WTC11 (cell line): ENCODE results near the gene DNAJA4. TPM values are rescaled to one million over a fixed set of nuclear protein-coding genes. Genes with fewer than 3 reads are reported as not detected.

ENCODE experiments used
- ATAC-seq: fragments of 200-7000 bp; cut with Tn5 transposase; 2 replicates; pipeline ENCODE4 v1.10.0; 2021; ENCODE audit warnings: mild to moderate bottlenecking, moderate library complexity
- CTCF ChIA-PET: fragments of 300-600 bp; sonication (Branson Sonifier 250); formaldehyde crosslinking; loops from one replicate; lab custom pipeline; 2021; ENCODE audit warnings: antibody characterized with exemption; lab: Charles Lee
- POLR2A ChIA-PET: fragments of 350-600 bp; sonication (Branson Sonifier 250); formaldehyde crosslinking; loops from one replicate; lab custom pipeline; 2021; ENCODE audit warnings: antibody characterized with exemption; lab: Charles Lee
- DNase-seq: peaks from one replicate; pipeline ENCODE4 v3.0.0; 2021; ENCODE audit warnings: low spot score
- H3K27ac Mint-ChIP-seq: 2 replicates; pipeline ENCODE4 v1.8.0; 2021; ENCODE audit warnings: mixed read lengths
- H3K27me3 Mint-ChIP-seq: 2 replicates; pipeline ENCODE4 v1.8.0; 2021; ENCODE audit warnings: low read depth, mild to moderate bottlenecking, moderate library complexity, mixed read lengths
- H3K36me3 Mint-ChIP-seq: 2 replicates; pipeline ENCODE4 v1.8.0; 2021; ENCODE audit warnings: mixed read lengths
- H3K4me1 Mint-ChIP-seq: 2 replicates; pipeline ENCODE4 v1.8.0; 2022; ENCODE audit warnings: mixed read lengths
- H3K4me3 Mint-ChIP-seq: 2 replicates; pipeline ENCODE4 v1.8.0; 2021; ENCODE audit warnings: mild to moderate bottlenecking, moderate library complexity, mixed read lengths
- H3K9me3 Mint-ChIP-seq: 2 replicates; pipeline ENCODE4 v1.8.0; 2021; ENCODE audit warnings: mixed read lengths
- ELF4 ChIP-seq: sonication (generic); formaldehyde crosslinking; IDR thresholded peaks from 2 replicates; pipeline ENCODE4 v1.8.1; 2022; ENCODE audit warnings: low read depth, mild to moderate bottlenecking, moderate library complexity, missing genetic modification reagents
- ESRRA ChIP-seq: sonication (generic); formaldehyde crosslinking; IDR thresholded peaks from 2 replicates; pipeline ENCODE4 v1.8.1; 2022; ENCODE audit warnings: mild to moderate bottlenecking, missing genetic modification reagents, borderline replicate concordance
- FOXP1 ChIP-seq: sonication (generic); formaldehyde crosslinking; IDR thresholded peaks from 2 replicates; pipeline ENCODE4 v1.8.0; 2022; ENCODE audit warnings: missing genetic modification reagents, mild to moderate bottlenecking, moderate library complexity, borderline replicate concordance
- JAZF1 ChIP-seq: fragments of 250-450 bp; sonication (Bioruptor Pico); IDR thresholded peaks from 2 replicates; pipeline ENCODE4 v1.9.0; 2021; ENCODE audit warnings: moderate library complexity, mild to moderate bottlenecking, inconsistent platforms
- NFATC4 ChIP-seq: fragments of 250-450 bp; sonication (Bioruptor Pico); IDR thresholded peaks from 2 replicates; pipeline ENCODE4 v1.9.0; 2021; ENCODE audit warnings: mild to moderate bottlenecking
- NFE2L1 ChIP-seq: sonication (generic); formaldehyde crosslinking; IDR thresholded peaks from 2 replicates; pipeline ENCODE4 v1.8.1; 2023; ENCODE audit warnings: missing genetic modification reagents
- OVOL2 ChIP-seq: fragments of 250-450 bp; sonication (Bioruptor Pico); IDR thresholded peaks from 2 replicates; pipeline ENCODE4 v1.9.0; 2021; ENCODE audit warnings: mild to moderate bottlenecking, borderline replicate concordance
- PRRX2 ChIP-seq: fragments of 250-450 bp; sonication (Bioruptor Pico); IDR thresholded peaks from 2 replicates; pipeline ENCODE4 v1.8.0; 2021; ENCODE audit warnings: mild to moderate bottlenecking
- RORB ChIP-seq: fragments of 250-450 bp; sonication (Bioruptor Pico); IDR thresholded peaks from 2 replicates; pipeline ENCODE4 v1.9.0; 2021; ENCODE audit warnings: mild to moderate bottlenecking
- SMAD3 ChIP-seq: sonication (generic); formaldehyde crosslinking; IDR thresholded peaks from 2 replicates; pipeline ENCODE4 v1.8.0; 2022; ENCODE audit warnings: missing genetic modification reagents, mild to moderate bottlenecking, borderline replicate concordance
- TCF7 ChIP-seq: sonication (generic); formaldehyde crosslinking; IDR thresholded peaks from 2 replicates; pipeline ENCODE4 v1.8.0; 2022; ENCODE audit warnings: mild to moderate bottlenecking, low read depth, missing genetic modification reagents, moderate library complexity
- TEAD4 ChIP-seq: sonication (generic); formaldehyde crosslinking; IDR thresholded peaks from 2 replicates; pipeline ENCODE4 v1.8.0; 2022; ENCODE audit warnings: mild to moderate bottlenecking, missing genetic modification reagents
- ZNF396 ChIP-seq: fragments of 250-450 bp; sonication (Bioruptor Pico); IDR thresholded peaks from 2 replicates; pipeline ENCODE4 v1.8.0; 2021; ENCODE audit warnings: mild to moderate bottlenecking, moderate library complexity, borderline replicate concordance
- total RNA-seq: library from RNA; stranded (reverse); gene quantifications from 3 replicates; pipeline ENCODE4 v1.2.3, GENCODE V29; 2021
- TF ChIP-seq, protein P1 (sequence below): sonication (generic); formaldehyde crosslinking; IDR thresholded peaks from 2 replicates; pipeline ENCODE4 v1.8.0; 2023; ENCODE audit warnings: missing genetic modification reagents, mild to moderate bottlenecking, borderline replicate concordance
- TF ChIP-seq, protein P2 (sequence below): fragments of 200-600 bp; IDR thresholded peaks from 2 replicates; pipeline ENCODE4 v1.8.0; 2022; ENCODE audit warnings: antibody characterized with exemption
- TF ChIP-seq, protein P3 (sequence below): sonication (generic); formaldehyde crosslinking; IDR thresholded peaks from 2 replicates; pipeline ENCODE4 v1.8.0; 2022; ENCODE audit warnings: mild to moderate bottlenecking, missing genetic modification reagents
- TF ChIP-seq, protein P4 (sequence below): sonication (generic); formaldehyde crosslinking; IDR thresholded peaks from 2 replicates; pipeline ENCODE4 v1.8.0; 2022; ENCODE audit warnings: missing genetic modification reagents
- TF ChIP-seq, protein P5 (sequence below): sonication (generic); formaldehyde crosslinking; IDR thresholded peaks from 2 replicates; pipeline ENCODE4 v1.8.1; 2023; ENCODE audit warnings: mild to moderate bottlenecking, missing genetic modification reagents
- TF ChIP-seq, protein P6 (sequence below): sonication (generic); formaldehyde crosslinking; IDR thresholded peaks from 2 replicates; pipeline ENCODE4 v1.8.0; 2022; ENCODE audit warnings: mild to moderate bottlenecking, missing genetic modification reagents
- TF ChIP-seq, protein P7 (sequence below): sonication (generic); formaldehyde crosslinking; IDR thresholded peaks from 2 replicates; pipeline ENCODE4 v1.8.0; 2023; ENCODE audit warnings: missing genetic modification reagents

The DNAJA4 gene
- total RNA-seq, 1 experiment from 2014 or later: 7.8 TPM

DNA sequence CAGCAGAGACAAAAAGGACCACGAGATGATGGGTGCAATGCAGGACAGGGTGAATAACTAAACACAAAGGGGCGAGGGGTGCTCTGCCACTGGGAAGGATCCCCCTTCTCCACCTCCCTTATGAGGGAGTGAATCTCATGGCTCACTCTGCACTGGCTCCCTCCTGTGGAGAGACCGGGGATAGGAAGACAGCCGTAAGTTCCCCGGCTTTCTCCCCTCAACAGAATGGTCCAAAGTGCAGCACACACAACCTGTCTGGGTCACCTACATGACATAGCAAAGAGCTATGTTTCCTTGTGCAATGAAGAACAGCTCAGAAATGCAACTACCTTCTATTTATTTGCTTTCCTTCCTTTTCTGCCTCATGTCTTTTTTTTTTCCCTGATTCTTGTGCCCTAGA is 22.2 kb upstream of the DNAJA4 start:
- H3K27me3 Mint-ChIP-seq: no peaks in the 10 kb centered on the region; the same call in 1 of the 2 replicates
- H3K9me3 Mint-ChIP-seq: peaks cover 10% of the 10 kb centered on the region
- POLR2A ChIA-PET: no interaction called here
- no peak overlapping the region for H3K27ac Mint-ChIP-seq
- ATAC-seq (peak; percentile 21; the same call in 1 of the 2 replicates), DNase-seq (peak; percentile 71)
- no peak overlapping the region for H3K4me3 Mint-ChIP-seq
- peaks cover 30% of the 10 kb centered on the region for H3K4me1 Mint-ChIP-seq
- TF ChIP-seq ZNF396 (CRISPR knock-in tag) (no peak), OVOL2 (CRISPR knock-in tag) (no peak)
- TF ChIP-seq, protein P1, sequence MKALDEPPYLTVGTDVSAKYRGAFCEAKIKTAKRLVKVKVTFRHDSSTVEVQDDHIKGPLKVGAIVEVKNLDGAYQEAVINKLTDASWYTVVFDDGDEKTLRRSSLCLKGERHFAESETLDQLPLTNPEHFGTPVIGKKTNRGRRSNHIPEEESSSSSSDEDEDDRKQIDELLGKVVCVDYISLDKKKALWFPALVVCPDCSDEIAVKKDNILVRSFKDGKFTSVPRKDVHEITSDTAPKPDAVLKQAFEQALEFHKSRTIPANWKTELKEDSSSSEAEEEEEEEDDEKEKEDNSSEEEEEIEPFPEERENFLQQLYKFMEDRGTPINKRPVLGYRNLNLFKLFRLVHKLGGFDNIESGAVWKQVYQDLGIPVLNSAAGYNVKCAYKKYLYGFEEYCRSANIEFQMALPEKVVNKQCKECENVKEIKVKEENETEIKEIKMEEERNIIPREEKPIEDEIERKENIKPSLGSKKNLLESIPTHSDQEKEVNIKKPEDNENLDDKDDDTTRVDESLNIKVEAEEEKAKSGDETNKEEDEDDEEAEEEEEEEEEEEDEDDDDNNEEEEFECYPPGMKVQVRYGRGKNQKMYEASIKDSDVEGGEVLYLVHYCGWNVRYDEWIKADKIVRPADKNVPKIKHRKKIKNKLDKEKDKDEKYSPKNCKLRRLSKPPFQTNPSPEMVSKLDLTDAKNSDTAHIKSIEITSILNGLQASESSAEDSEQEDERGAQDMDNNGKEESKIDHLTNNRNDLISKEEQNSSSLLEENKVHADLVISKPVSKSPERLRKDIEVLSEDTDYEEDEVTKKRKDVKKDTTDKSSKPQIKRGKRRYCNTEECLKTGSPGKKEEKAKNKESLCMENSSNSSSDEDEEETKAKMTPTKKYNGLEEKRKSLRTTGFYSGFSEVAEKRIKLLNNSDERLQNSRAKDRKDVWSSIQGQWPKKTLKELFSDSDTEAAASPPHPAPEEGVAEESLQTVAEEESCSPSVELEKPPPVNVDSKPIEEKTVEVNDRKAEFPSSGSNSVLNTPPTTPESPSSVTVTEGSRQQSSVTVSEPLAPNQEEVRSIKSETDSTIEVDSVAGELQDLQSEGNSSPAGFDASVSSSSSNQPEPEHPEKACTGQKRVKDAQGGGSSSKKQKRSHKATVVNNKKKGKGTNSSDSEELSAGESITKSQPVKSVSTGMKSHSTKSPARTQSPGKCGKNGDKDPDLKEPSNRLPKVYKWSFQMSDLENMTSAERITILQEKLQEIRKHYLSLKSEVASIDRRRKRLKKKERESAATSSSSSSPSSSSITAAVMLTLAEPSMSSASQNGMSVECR (CRISPR knock-in tag): no peak
- TF ChIP-seq, protein P2, sequence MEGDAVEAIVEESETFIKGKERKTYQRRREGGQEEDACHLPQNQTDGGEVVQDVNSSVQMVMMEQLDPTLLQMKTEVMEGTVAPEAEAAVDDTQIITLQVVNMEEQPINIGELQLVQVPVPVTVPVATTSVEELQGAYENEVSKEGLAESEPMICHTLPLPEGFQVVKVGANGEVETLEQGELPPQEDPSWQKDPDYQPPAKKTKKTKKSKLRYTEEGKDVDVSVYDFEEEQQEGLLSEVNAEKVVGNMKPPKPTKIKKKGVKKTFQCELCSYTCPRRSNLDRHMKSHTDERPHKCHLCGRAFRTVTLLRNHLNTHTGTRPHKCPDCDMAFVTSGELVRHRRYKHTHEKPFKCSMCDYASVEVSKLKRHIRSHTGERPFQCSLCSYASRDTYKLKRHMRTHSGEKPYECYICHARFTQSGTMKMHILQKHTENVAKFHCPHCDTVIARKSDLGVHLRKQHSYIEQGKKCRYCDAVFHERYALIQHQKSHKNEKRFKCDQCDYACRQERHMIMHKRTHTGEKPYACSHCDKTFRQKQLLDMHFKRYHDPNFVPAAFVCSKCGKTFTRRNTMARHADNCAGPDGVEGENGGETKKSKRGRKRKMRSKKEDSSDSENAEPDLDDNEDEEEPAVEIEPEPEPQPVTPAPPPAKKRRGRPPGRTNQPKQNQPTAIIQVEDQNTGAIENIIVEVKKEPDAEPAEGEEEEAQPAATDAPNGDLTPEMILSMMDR: peak; percentile 42
- TF ChIP-seq, all 79 proteins: peak for 1
- CTCF ChIA-PET: interaction anchor here (0.8 to 4.7 kb wide), 13 partner anchors 9 to 342 kb away, joined by 3 to 46 read pairs (median 4); partner anchors contain the start of genes CIB2 and SKIC8
- peaks cover 5% of the 10 kb centered on the region for H3K36me3 Mint-ChIP-seq

DNA sequence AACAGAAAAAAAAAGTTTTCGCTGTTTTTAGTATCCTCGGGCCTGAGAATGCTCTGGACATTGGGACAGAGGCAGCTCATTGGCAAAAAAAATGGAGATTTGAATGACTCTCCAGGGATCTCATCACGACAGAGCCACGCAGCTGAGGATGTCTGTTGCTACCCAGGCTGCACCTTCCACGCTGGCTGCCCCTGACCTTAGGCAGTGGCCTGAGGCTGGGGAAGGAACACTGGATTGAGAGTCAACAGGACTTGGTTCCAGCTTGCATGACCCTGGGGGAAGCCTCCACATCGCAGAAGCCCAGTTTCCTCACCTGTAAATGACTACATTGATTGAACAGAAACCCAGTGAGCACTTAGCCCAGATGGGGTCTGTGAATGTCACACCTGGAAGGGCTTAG is 21.3 kb upstream of the DNAJA4 start:
- POLR2A ChIA-PET: interaction anchor here (0.7 kb wide), 1 partner anchor 323 kb away, joined by 4 read pairs; no protein-coding TSS in a partner anchor
- Mint-ChIP-seq H3K27me3 (peaks cover 3% of the 10 kb centered on the region), H3K36me3 (peaks cover 5% of the 10 kb centered on the region), H3K9me3 (peaks cover 13% of the 10 kb centered on the region), H3K4me1 (peaks cover 30% of the 10 kb centered on the region), H3K4me3 (no peak overlapping the region), H3K27ac (peak overlapping the region; percentile 83)
- ATAC-seq (peak; percentile 1; the same call in 1 of the 2 replicates), DNase-seq (no peak)
- CTCF ChIA-PET: interaction anchor here (0.6 to 4.7 kb wide), 15 partner anchors 8 to 343 kb away, joined by 3 to 46 read pairs (median 4); partner anchors contain the start of genes CIB2 and SKIC8
- TF ChIP-seq NFE2L1 (CRISPR knock-in tag): no peak
- no peak for TF ChIP-seq RORB (CRISPR knock-in tag)
- TF ChIP-seq OVOL2 (CRISPR knock-in tag): no peak
- TF ChIP-seq SMAD3 (CRISPR knock-in tag): no peak
- TF ChIP-seq TEAD4: no peak
- no peak for TF ChIP-seq ESRRA
- TF ChIP-seq FOXP1 (CRISPR knock-in tag): no peak
- TF ChIP-seq, protein P3, sequence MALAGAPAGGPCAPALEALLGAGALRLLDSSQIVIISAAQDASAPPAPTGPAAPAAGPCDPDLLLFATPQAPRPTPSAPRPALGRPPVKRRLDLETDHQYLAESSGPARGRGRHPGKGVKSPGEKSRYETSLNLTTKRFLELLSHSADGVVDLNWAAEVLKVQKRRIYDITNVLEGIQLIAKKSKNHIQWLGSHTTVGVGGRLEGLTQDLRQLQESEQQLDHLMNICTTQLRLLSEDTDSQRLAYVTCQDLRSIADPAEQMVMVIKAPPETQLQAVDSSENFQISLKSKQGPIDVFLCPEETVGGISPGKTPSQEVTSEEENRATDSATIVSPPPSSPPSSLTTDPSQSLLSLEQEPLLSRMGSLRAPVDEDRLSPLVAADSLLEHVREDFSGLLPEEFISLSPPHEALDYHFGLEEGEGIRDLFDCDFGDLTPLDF (CRISPR knock-in tag): no peak
- TF ChIP-seq, protein P4, sequence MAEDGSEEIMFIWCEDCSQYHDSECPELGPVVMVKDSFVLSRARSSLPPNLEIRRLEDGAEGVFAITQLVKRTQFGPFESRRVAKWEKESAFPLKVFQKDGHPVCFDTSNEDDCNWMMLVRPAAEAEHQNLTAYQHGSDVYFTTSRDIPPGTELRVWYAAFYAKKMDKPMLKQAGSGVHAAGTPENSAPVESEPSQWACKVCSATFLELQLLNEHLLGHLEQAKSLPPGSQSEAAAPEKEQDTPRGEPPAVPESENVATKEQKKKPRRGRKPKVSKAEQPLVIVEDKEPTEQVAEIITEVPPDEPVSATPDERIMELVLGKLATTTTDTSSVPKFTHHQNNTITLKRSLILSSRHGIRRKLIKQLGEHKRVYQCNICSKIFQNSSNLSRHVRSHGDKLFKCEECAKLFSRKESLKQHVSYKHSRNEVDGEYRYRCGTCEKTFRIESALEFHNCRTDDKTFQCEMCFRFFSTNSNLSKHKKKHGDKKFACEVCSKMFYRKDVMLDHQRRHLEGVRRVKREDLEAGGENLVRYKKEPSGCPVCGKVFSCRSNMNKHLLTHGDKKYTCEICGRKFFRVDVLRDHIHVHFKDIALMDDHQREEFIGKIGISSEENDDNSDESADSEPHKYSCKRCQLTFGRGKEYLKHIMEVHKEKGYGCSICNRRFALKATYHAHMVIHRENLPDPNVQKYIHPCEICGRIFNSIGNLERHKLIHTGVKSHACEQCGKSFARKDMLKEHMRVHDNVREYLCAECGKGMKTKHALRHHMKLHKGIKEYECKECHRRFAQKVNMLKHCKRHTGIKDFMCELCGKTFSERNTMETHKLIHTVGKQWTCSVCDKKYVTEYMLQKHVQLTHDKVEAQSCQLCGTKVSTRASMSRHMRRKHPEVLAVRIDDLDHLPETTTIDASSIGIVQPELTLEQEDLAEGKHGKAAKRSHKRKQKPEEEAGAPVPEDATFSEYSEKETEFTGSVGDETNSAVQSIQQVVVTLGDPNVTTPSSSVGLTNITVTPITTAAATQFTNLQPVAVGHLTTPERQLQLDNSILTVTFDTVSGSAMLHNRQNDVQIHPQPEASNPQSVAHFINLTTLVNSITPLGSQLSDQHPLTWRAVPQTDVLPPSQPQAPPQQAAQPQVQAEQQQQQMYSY (CRISPR knock-in tag): no peak
- no peak for TF ChIP-seq JAZF1 (CRISPR knock-in tag)
- TF ChIP-seq PRRX2 (CRISPR knock-in tag): no peak
- TF ChIP-seq, protein P5, sequence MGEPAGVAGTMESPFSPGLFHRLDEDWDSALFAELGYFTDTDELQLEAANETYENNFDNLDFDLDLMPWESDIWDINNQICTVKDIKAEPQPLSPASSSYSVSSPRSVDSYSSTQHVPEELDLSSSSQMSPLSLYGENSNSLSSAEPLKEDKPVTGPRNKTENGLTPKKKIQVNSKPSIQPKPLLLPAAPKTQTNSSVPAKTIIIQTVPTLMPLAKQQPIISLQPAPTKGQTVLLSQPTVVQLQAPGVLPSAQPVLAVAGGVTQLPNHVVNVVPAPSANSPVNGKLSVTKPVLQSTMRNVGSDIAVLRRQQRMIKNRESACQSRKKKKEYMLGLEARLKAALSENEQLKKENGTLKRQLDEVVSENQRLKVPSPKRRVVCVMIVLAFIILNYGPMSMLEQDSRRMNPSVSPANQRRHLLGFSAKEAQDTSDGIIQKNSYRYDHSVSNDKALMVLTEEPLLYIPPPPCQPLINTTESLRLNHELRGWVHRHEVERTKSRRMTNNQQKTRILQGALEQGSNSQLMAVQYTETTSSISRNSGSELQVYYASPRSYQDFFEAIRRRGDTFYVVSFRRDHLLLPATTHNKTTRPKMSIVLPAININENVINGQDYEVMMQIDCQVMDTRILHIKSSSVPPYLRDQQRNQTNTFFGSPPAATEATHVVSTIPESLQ: no peak
- no peak for TF ChIP-seq ELF4 (CRISPR knock-in tag)
- TF ChIP-seq TCF7 (CRISPR knock-in tag): no peak
- TF ChIP-seq NFATC4 (CRISPR knock-in tag): no peak
- TF ChIP-seq, protein P6, sequence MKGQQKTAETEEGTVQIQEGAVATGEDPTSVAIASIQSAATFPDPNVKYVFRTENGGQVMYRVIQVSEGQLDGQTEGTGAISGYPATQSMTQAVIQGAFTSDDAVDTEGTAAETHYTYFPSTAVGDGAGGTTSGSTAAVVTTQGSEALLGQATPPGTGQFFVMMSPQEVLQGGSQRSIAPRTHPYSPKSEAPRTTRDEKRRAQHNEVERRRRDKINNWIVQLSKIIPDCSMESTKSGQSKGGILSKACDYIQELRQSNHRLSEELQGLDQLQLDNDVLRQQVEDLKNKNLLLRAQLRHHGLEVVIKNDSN (CRISPR knock-in tag): no peak
- TF ChIP-seq, protein P7, sequence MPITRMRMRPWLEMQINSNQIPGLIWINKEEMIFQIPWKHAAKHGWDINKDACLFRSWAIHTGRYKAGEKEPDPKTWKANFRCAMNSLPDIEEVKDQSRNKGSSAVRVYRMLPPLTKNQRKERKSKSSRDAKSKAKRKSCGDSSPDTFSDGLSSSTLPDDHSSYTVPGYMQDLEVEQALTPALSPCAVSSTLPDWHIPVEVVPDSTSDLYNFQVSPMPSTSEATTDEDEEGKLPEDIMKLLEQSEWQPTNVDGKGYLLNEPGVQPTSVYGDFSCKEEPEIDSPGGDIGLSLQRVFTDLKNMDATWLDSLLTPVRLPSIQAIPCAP: no peak
